Measurements from ENCODE around the gene DNAL1. TPM values are rescaled to one million over a fixed set of nuclear protein-coding genes. Genes with fewer than 3 reads are reported as not detected.

DNAL1 gene
- total and polyA plus RNA-seq, 7 experiments from 2014 or later = 3.6 to 8.4 (median 5.3) TPM

- H3K4me1 Mint-ChIP-seq = peaks cover 4 to 24% (median 9%) of the 10 kb centered on the region in 7 donors
- ATAC-seq (no peak), DNase-seq (no peak)
- H3K4me3 ChIP-seq (ENCODE audit: low read length) = no peak overlapping the region
- peak overlapping the region in 3 of 9 donors; percentile 42 to 57 (median 56) for H3K27ac Mint-ChIP-seq
- H3K36me3 Mint-ChIP-seq = peaks cover 8 to 28% (median 13%) of the 10 kb centered on the region in 5 donors
- H3K9me3 Mint-ChIP-seq = no peaks in the 10 kb centered on the region
- ChIA-PET CTCF (interaction anchor here (0.5 to 0.6 kb wide), 2 partner anchors 109 to 1047 kb away, joined by 3 read pairs; no protein-coding TSS in a partner anchor), POLR2A (no interaction called here)
- no peaks in the 10 kb centered on the region for H3K27me3 ChIP-seq (ENCODE audit: control insufficient read depth in 2 of 2, insufficient read depth in 2 of 2, low read length in 2 of 2)
- H3K27ac ChIP-seq (ENCODE audit: low read depth, low read length) = no peak overlapping the region
- no peaks in the 10 kb centered on the region for H3K27me3 Mint-ChIP-seq
- peaks cover 3 to 4% of the 10 kb centered on the region in 2 donors for H3K4me1 ChIP-seq (ENCODE audit: control insufficient read depth in 2 of 2, insufficient read depth in 2 of 2, low read length in 2 of 2)
- H3K4me3 Mint-ChIP-seq = no peak overlapping the region
- H3K9me3 ChIP-seq (ENCODE audit: control insufficient read depth in 2 of 3, low read length in 3 of 3) = no peaks in the 10 kb centered on the region
- intact Hi-C loops (cut with micrococcal nuclease) = loop anchor here (10.0 kb wide), 3 partner anchors 153 to 663 kb away; partner anchors contain the start of genes ACOT2 (in 1 of the 2), RBM25 (in 1 of the 2) and RIOX1 (in 1 of the 2)
- peaks cover 11 to 67% (median 17%) of the 10 kb centered on the region in 3 experiments for H3K36me3 ChIP-seq (ENCODE audit: control insufficient read depth in 2 of 3, insufficient read depth in 3 of 3, low read length in 3 of 3)
These were observed 73.1 kb downstream of the DNAL1 start for GRCh38 chr14:73717711-73718417.

- ChIA-PET POLR2A (no interaction called here), CTCF (no interaction called here)
- Histone ChIP-seq H3K27me3 (ENCODE audit: control insufficient read depth in 2 of 2, insufficient read depth in 2 of 2, low read length in 2 of 2) (no peaks in the 10 kb centered on the region), H3K9me3 (ENCODE audit: control insufficient read depth in 2 of 3, low read length in 3 of 3) (no peaks in the 10 kb centered on the region), H3K27ac (ENCODE audit: low read depth, low read length) (no peak overlapping the region), H3K4me1 (ENCODE audit: control insufficient read depth in 2 of 2, insufficient read depth in 2 of 2, low read length in 2 of 2) (peaks cover 3 to 4% of the 10 kb centered on the region in 2 donors), H3K4me3 (ENCODE audit: low read length) (no peak overlapping the region), H3K36me3 (ENCODE audit: control insufficient read depth in 2 of 3, insufficient read depth in 3 of 3, low read length in 3 of 3) (peaks cover 15 to 73% (median 22%) of the 10 kb centered on the region in 3 experiments)
- no peak for DNase-seq
- Mint-ChIP-seq H3K4me1 (peaks cover under 1 to 18% (median 5%) of the 10 kb centered on the region in 7 donors), H3K4me3 (no peak overlapping the region), H3K36me3 (peaks cover 13 to 31% (median 18%) of the 10 kb centered on the region in 5 donors), H3K27me3 (no peaks in the 10 kb centered on the region), H3K27ac (peak overlapping the region in 2 of 9 donors; percentile 42 to 43), H3K9me3 (no peaks in the 10 kb centered on the region)
- ATAC-seq = no peak
- intact Hi-C loops (cut with micrococcal nuclease) = loop anchor here (10.0 kb wide), 3 partner anchors 154 to 664 kb away; partner anchors contain the start of genes ACOT2 (in 1 of the 2), RBM25 (in 1 of the 2) and RIOX1 (in 1 of the 2)
These were observed 73.8 kb downstream of the DNAL1 start for GRCh38 chr14:73718418-73719251.

GRCh38 chr14:73719361-73719760 lies 74.6 kb downstream of the DNAL1 start:
- Histone ChIP-seq H3K27ac (ENCODE audit: low read depth, low read length) (no peak overlapping the region), H3K36me3 (ENCODE audit: control insufficient read depth in 2 of 3, insufficient read depth in 3 of 3, low read length in 3 of 3) (peaks cover 21 to 77% (median 29%) of the 10 kb centered on the region in 3 experiments), H3K4me1 (ENCODE audit: control insufficient read depth in 2 of 2, insufficient read depth in 2 of 2, low read length in 2 of 2) (peaks cover 3 to 9% of the 10 kb centered on the region in 2 donors), H3K27me3 (ENCODE audit: control insufficient read depth in 2 of 2, insufficient read depth in 2 of 2, low read length in 2 of 2) (no peaks in the 10 kb centered on the region), H3K4me3 (ENCODE audit: low read length) (no peak overlapping the region), H3K9me3 (ENCODE audit: control insufficient read depth in 2 of 3, low read length in 3 of 3) (no peaks in the 10 kb centered on the region)
- DNase-seq (no peak), ATAC-seq (no peak)
- Mint-ChIP-seq H3K27ac (peak overlapping the region in 5 of 9 donors; percentile 11 to 70 (median 34)), H3K36me3 (peaks cover 17 to 36% (median 22%) of the 10 kb centered on the region in 5 donors), H3K27me3 (no peaks in the 10 kb centered on the region), H3K4me1 (peaks cover 0 to 19% (median 4%) of the 10 kb centered on the region in 7 donors), H3K9me3 (no peaks in the 10 kb centered on the region), H3K4me3 (no peak overlapping the region)
- ChIA-PET CTCF (no interaction called here), POLR2A (no interaction called here)
- intact Hi-C loops (cut with micrococcal nuclease) = loop anchor here (10.0 kb wide), 3 partner anchors 155 to 665 kb away; partner anchors contain the start of genes ACOT2 (in 1 of the 2), RBM25 (in 1 of the 2) and RIOX1 (in 1 of the 2)

- peaks cover 0 to 15% (median under 1%) of the 10 kb centered on the region in 7 donors for H3K4me1 Mint-ChIP-seq
- H3K36me3 Mint-ChIP-seq = peaks cover 17 to 39% (median 22%) of the 10 kb centered on the region in 5 donors
- POLR2A ChIA-PET = interaction anchor here (1.0 kb wide), 1 partner anchor 53 kb away, joined by 3 read pairs; no protein-coding TSS in a partner anchor
- H3K4me3 Mint-ChIP-seq = no peak overlapping the region
- intact Hi-C loops (cut with micrococcal nuclease) = loop anchor here (10.0 kb wide), 3 partner anchors 155 to 665 kb away; partner anchors contain the start of genes ACOT2 (in 1 of the 2), RBM25 (in 1 of the 2) and RIOX1 (in 1 of the 2)
- CTCF ChIA-PET = no interaction called here
- H3K27ac ChIP-seq (ENCODE audit: low read depth, low read length) = no peak overlapping the region
- H3K9me3 Mint-ChIP-seq = peaks cover 0 to under 1% (median 0%) of the 10 kb centered on the region in 11 donors
- no peaks in the 10 kb centered on the region for H3K27me3 ChIP-seq (ENCODE audit: control insufficient read depth in 2 of 2, insufficient read depth in 2 of 2, low read length in 2 of 2)
- peak overlapping the region in 6 of 9 donors; percentile 11 to 60 (median 40) for H3K27ac Mint-ChIP-seq
- ATAC-seq (no peak), DNase-seq (no peak)
- peaks cover 25 to 81% (median 32%) of the 10 kb centered on the region in 3 experiments for H3K36me3 ChIP-seq (ENCODE audit: control insufficient read depth in 2 of 3, insufficient read depth in 3 of 3, low read length in 3 of 3)
- H3K27me3 Mint-ChIP-seq = no peaks in the 10 kb centered on the region
- no peak overlapping the region for H3K4me3 ChIP-seq (ENCODE audit: low read length)
- peaks cover 0 to 5% of the 10 kb centered on the region in 2 donors for H3K4me1 ChIP-seq (ENCODE audit: control insufficient read depth in 2 of 2, insufficient read depth in 2 of 2, low read length in 2 of 2)
- no peaks in the 10 kb centered on the region for H3K9me3 ChIP-seq (ENCODE audit: control insufficient read depth in 2 of 3, low read length in 3 of 3)
These were observed 75.0 kb downstream of the DNAL1 start for GRCh38 chr14:73719791-73720190.

GRCh38 chr14:73720636-73721035 lies 75.8 kb downstream of the DNAL1 start:
- Mint-ChIP-seq H3K4me1 (peaks cover 0 to 11% (median 0%) of the 10 kb centered on the region in 7 donors), H3K4me3 (no peak overlapping the region), H3K27me3 (no peaks in the 10 kb centered on the region), H3K36me3 (peaks cover 17 to 42% (median 20%) of the 10 kb centered on the region in 5 donors), H3K27ac (peak overlapping the region in 3 of 9 donors; percentile 28 to 53 (median 43)), H3K9me3 (peaks cover 0 to 1% (median 0%) of the 10 kb centered on the region in 11 donors)
- peaks cover 0 to 5% of the 10 kb centered on the region in 2 donors for H3K4me1 ChIP-seq (ENCODE audit: control insufficient read depth in 2 of 2, insufficient read depth in 2 of 2, low read length in 2 of 2)
- no peak overlapping the region for H3K27ac ChIP-seq (ENCODE audit: low read depth, low read length)
- POLR2A ChIA-PET = interaction anchor here (1.0 kb wide), 1 partner anchor 52 kb away, joined by 3 read pairs; no protein-coding TSS in a partner anchor
- no peak overlapping the region for H3K4me3 ChIP-seq (ENCODE audit: low read length)
- no peaks in the 10 kb centered on the region for H3K9me3 ChIP-seq (ENCODE audit: control insufficient read depth in 2 of 3, low read length in 3 of 3)
- CTCF ChIA-PET = no interaction called here
- H3K27me3 ChIP-seq (ENCODE audit: control insufficient read depth in 2 of 2, insufficient read depth in 2 of 2, low read length in 2 of 2) = no peaks in the 10 kb centered on the region
- ATAC-seq (no peak), DNase-seq (no peak)
- intact Hi-C loops (cut with micrococcal nuclease) = no loop called here
- H3K36me3 ChIP-seq (ENCODE audit: control insufficient read depth in 2 of 3, insufficient read depth in 3 of 3, low read length in 3 of 3) = peaks cover 32 to 89% (median 32%) of the 10 kb centered on the region in 3 experiments

Data from naive thymus-derived CD4-positive, alpha-beta T cell (primary cell).